Adrenal gland (tissue), 5 donors: ENCODE data around the gene RAMACL.

ENCODE experiments used
- POLR2A ChIP-seq, 2 donors: fragments of 450-650 bp; IDR thresholded peaks; one replicate each; pipeline ENCODE4 v1.6.1; 2017; ENCODE audit warnings: antibody characterized with exemption in 2 of 2, mild to moderate bottlenecking in 2 of 2, moderate library complexity in 1 of 2
- TF ChIP-seq, protein P1 (sequence below), 6 experiments: fragments of 450-650 bp in 4 of 6; fragments of 200-600 bp in 2 of 6; sonication (generic) in 1 of 6; IDR thresholded peaks; 1 replicate in 5 of 6; 2 replicates in 1 of 6; pipeline versions ENCODE4 v1.5.1 to v1.8.0; 2016 to 2021; ENCODE audit warnings: antibody characterized with exemption in 6 of 6, mild to moderate bottlenecking in 2 of 6, moderate library complexity in 1 of 6
- donor health status: DM: no; HTN: no; CAD: no.

DNA sequence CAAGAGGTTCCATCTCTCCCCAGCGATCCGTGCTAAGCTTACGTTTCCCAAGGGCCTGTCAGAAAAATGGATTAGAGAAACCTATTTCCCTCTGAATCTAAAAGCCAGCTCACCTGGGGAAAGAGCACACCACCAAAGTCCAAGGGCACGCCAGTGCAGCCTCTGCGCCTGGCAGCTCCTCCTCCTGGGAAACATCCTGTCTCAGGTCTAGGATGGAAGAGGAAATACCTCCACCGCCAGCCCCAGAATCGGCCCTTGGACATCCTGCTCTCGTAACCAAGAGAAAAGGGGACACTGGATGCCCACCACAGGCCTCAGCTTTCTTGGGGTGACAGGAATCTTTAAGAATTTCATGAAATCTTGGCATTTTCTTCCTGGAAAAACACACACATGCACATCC is 18.7 kb downstream of the RAMACL start:
- TF ChIP-seq, protein P1, sequence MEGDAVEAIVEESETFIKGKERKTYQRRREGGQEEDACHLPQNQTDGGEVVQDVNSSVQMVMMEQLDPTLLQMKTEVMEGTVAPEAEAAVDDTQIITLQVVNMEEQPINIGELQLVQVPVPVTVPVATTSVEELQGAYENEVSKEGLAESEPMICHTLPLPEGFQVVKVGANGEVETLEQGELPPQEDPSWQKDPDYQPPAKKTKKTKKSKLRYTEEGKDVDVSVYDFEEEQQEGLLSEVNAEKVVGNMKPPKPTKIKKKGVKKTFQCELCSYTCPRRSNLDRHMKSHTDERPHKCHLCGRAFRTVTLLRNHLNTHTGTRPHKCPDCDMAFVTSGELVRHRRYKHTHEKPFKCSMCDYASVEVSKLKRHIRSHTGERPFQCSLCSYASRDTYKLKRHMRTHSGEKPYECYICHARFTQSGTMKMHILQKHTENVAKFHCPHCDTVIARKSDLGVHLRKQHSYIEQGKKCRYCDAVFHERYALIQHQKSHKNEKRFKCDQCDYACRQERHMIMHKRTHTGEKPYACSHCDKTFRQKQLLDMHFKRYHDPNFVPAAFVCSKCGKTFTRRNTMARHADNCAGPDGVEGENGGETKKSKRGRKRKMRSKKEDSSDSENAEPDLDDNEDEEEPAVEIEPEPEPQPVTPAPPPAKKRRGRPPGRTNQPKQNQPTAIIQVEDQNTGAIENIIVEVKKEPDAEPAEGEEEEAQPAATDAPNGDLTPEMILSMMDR (IDR thresholded peaks at IDR 0.05): no peak
- TF ChIP-seq POLR2A (IDR thresholded peaks at IDR 0.05): no peak
